ENCODE data around the gene EIF4H. TPM values are rescaled to one million over a fixed set of nuclear protein-coding genes. Genes with fewer than 3 reads are reported as not detected.
A peak's percentile ranks its signal among the peaks of the same experiment; 100 is the strongest.

Gene EIF4H
- total and polyA plus RNA-seq, 2 experiments from 2014 or later = 183 to 309 TPM

DNA sequence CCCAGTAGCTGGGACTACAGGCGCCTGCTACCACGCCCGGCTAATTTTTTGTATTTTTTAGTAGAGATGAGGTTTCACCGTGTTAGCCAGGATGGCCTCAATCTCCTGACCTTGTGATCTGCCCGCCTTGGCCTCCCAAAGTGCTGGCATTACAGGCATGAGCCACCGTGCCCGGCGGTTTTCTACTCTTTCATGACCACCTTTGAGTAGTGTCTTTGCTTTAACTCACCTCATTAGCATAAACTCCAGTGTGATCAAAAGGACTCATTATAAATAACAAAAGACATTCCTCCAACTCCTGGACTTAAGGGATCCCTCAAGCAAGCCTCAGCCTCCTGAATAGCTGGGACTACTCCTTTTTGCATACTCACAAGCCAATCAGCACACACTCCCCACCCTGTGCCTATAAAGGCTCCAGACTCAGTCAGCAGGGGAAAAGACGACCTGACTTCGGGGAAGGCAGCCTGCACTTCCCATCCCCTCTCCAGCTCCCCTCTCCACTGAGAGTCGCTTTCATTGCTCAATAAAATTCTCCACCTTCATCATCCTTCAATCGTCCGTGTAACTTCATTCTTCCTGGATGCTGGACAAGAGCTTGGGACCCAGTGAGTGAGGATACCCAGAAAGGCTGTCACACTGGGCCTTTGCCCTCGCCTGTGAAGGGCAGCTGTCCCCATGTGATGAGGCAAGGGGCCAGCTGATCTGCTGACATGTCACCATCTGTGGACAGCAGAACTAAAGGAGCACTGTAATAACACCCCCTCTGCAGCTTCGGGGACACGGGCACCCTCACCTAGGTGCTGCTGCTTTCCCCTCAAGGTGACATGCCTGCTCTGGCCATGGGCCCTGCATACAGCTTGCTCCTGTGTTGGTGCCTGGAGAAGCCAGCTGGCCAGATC, 35.0 kb upstream of the EIF4H start (continued):
- TF ChIP-seq, protein P1, sequence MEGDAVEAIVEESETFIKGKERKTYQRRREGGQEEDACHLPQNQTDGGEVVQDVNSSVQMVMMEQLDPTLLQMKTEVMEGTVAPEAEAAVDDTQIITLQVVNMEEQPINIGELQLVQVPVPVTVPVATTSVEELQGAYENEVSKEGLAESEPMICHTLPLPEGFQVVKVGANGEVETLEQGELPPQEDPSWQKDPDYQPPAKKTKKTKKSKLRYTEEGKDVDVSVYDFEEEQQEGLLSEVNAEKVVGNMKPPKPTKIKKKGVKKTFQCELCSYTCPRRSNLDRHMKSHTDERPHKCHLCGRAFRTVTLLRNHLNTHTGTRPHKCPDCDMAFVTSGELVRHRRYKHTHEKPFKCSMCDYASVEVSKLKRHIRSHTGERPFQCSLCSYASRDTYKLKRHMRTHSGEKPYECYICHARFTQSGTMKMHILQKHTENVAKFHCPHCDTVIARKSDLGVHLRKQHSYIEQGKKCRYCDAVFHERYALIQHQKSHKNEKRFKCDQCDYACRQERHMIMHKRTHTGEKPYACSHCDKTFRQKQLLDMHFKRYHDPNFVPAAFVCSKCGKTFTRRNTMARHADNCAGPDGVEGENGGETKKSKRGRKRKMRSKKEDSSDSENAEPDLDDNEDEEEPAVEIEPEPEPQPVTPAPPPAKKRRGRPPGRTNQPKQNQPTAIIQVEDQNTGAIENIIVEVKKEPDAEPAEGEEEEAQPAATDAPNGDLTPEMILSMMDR (conservative IDR thresholded peaks at IDR 0.05; ENCODE audit: low read depth in 2 of 2) = no peak
- TF ChIP-seq EZH2phosphoT487 (IDR thresholded peaks at IDR 0.05; ENCODE audit: unreplicated experiment) (no peak), NANOG (IDR thresholded peaks at IDR 0.05; ENCODE audit: borderline replicate concordance) (no peak), CREB1 (CRISPR knock-in tag; IDR thresholded peaks at IDR 0.05; ENCODE audit: low read depth) (no peak)
- TF ChIP-seq, protein P2, sequence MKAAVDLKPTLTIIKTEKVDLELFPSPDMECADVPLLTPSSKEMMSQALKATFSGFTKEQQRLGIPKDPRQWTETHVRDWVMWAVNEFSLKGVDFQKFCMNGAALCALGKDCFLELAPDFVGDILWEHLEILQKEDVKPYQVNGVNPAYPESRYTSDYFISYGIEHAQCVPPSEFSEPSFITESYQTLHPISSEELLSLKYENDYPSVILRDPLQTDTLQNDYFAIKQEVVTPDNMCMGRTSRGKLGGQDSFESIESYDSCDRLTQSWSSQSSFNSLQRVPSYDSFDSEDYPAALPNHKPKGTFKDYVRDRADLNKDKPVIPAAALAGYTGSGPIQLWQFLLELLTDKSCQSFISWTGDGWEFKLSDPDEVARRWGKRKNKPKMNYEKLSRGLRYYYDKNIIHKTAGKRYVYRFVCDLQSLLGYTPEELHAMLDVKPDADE (IDR thresholded peaks at IDR 0.05) = no peak
- TF ChIP-seq, protein P3, sequence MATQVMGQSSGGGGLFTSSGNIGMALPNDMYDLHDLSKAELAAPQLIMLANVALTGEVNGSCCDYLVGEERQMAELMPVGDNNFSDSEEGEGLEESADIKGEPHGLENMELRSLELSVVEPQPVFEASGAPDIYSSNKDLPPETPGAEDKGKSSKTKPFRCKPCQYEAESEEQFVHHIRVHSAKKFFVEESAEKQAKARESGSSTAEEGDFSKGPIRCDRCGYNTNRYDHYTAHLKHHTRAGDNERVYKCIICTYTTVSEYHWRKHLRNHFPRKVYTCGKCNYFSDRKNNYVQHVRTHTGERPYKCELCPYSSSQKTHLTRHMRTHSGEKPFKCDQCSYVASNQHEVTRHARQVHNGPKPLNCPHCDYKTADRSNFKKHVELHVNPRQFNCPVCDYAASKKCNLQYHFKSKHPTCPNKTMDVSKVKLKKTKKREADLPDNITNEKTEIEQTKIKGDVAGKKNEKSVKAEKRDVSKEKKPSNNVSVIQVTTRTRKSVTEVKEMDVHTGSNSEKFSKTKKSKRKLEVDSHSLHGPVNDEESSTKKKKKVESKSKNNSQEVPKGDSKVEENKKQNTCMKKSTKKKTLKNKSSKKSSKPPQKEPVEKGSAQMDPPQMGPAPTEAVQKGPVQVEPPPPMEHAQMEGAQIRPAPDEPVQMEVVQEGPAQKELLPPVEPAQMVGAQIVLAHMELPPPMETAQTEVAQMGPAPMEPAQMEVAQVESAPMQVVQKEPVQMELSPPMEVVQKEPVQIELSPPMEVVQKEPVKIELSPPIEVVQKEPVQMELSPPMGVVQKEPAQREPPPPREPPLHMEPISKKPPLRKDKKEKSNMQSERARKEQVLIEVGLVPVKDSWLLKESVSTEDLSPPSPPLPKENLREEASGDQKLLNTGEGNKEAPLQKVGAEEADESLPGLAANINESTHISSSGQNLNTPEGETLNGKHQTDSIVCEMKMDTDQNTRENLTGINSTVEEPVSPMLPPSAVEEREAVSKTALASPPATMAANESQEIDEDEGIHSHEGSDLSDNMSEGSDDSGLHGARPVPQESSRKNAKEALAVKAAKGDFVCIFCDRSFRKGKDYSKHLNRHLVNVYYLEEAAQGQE (IDR thresholded peaks at IDR 0.05; ENCODE audit: unreplicated experiment) = no peak

DNA sequence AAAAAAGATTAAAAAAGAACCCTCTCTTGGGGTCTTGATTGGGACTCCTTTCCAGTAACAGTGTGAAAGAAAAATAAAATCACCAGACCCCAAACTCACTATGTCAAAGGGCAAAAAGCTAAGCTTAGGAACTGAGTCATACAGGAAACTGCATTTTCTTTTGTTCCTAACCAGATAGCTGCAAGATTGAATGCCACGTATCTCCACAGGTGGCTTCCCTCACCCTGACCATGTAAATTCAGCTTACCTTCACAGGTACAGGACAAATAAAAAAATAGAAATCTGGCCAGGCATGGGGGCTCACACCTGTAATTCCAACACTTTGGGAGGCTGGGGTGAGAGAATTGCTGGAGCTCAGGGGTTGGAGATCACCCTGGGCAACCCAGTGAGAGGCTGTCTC, 32.5 kb upstream of the EIF4H start:
- H3K27ac ChIP-seq (ENCODE audit: low read depth) = no peak overlapping the region; the same call in 1 of the 2 replicates
- no peak overlapping the region for H2AFZ ChIP-seq
- H3K4me2 ChIP-seq = no peak overlapping the region
- DNase-seq (ENCODE audit: low spot score) (no peak), ATAC-seq (no peak)
- no peaks in the 10 kb centered on the region for H3K79me2 ChIP-seq (replicated peaks; ENCODE audit: insufficient read depth)
- H3F3A ChIP-seq (replicated peaks; ENCODE audit: low read depth) = peaks cover 6% of the 10 kb centered on the region; the same call in 1 of the 2 replicates
- H3K9me3 Mint-ChIP-seq = peaks cover 37% of the 10 kb centered on the region
- 0 out of 2 replicates have a peak overlapping the region, but pooled peaks have one; percentile 36 for H3K27ac Mint-ChIP-seq
- H3K4me3 ChIP-seq = no peak overlapping the region
- H3K4me3 Mint-ChIP-seq = no peak overlapping the region
- H3K27me3 ChIP-seq (ENCODE audit: insufficient read depth) = no peaks in the 10 kb centered on the region
- H3K9me2 ChIP-seq (ENCODE audit: insufficient read depth) = no peaks in the 10 kb centered on the region
- H3K4me1 ChIP-seq (ENCODE audit: insufficient read depth) = peaks cover 8% of the 10 kb centered on the region
- peaks cover 4% of the 10 kb centered on the region for H3K27me3 Mint-ChIP-seq (ENCODE audit: insufficient read depth, low read depth, poor library complexity)
- H3K36me3 ChIP-seq (ENCODE audit: insufficient read depth) = no peaks in the 10 kb centered on the region
- peaks cover 18% of the 10 kb centered on the region for H3K4me1 Mint-ChIP-seq
- peaks cover 21% of the 10 kb centered on the region for H3K36me3 Mint-ChIP-seq (ENCODE audit: low read depth)
- no peaks in the 10 kb centered on the region for H4K20me1 ChIP-seq (replicated peaks; ENCODE audit: insufficient read depth)
- TF ChIP-seq JUNB (IDR thresholded peaks at IDR 0.05; ENCODE audit: unreplicated experiment) (no peak), ZNF331 (CRISPR knock-in tag; IDR thresholded peaks at IDR 0.05; ENCODE audit: low read depth) (no peak), EZH2phosphoT487 (IDR thresholded peaks at IDR 0.05; ENCODE audit: unreplicated experiment) (no peak), CREB1 (CRISPR knock-in tag; IDR thresholded peaks at IDR 0.05; ENCODE audit: low read depth) (no peak), EZH2 (IDR thresholded peaks at IDR 0.05; ENCODE audit: low read depth, unreplicated experiment) (no peak)
- TF ChIP-seq, protein P3 (IDR thresholded peaks at IDR 0.05; ENCODE audit: unreplicated experiment) = no peak
- TF ChIP-seq, protein P1 (conservative IDR thresholded peaks at IDR 0.05; ENCODE audit: low read depth in 2 of 2) = no peak

Data from GM23338 (cell line).